Spleen (tissue), 7 donors: Measurements from ENCODE around the gene RPS23.

ENCODE experiments used
- CTCF ChIP-seq, 11 experiments: fragments of 200-600 bp in 7 of 11; fragments of 450-650 bp in 4 of 11; sonication (generic) in 4 of 11; IDR thresholded peaks in 8 of 11; conservative IDR thresholded peaks in 3 of 11; 1 replicate in 7 of 11; 2 replicates in 4 of 11; pipeline versions ENCODE4 v1.4.0 to v1.8.0; 2016 to 2021; ENCODE audit warnings: antibody characterized with exemption in 11 of 11, inconsistent platforms in 4 of 11, mild to moderate bottlenecking in 1 of 11
- POLR2A ChIP-seq, 3 donors: fragments of 450-650 bp; IDR thresholded peaks; one replicate each; pipeline ENCODE4 v1.5.1; 2017; ENCODE audit warnings: antibody characterized with exemption in 3 of 3, mild to moderate bottlenecking in 1 of 3
- POLR2AphosphoS5 ChIP-seq, 3 donors: sonication (generic); formaldehyde crosslinking; IDR thresholded peaks; one replicate each; pipeline ENCODE4 v1.5.1; 2017; ENCODE audit warnings: antibody characterized with exemption in 3 of 3
- donor health status: DM: no; HTN: no; CAD: no; lungs with moderate emphysema.
- donor health status: DM: no; HTN: no; CAD: no.
- donor health status: DM: no; HTN: no; CAD: no.

- TF ChIP-seq CTCF (IDR thresholded peaks at IDR 0.05 in 8 of 11, conservative IDR thresholded peaks at IDR 0.05 in 3 of 11) = no peak
- TF ChIP-seq POLR2A (IDR thresholded peaks at IDR 0.05) = no peak
- no peak for TF ChIP-seq POLR2AphosphoS5 (IDR thresholded peaks at IDR 0.05)
Observed at GRCh38 chr5:82319651-82320376, 41.7 kb upstream of the RPS23 start.
